ENCODE data around the gene TLK1.

- no peak for TF ChIP-seq POLR2A (IDR thresholded peaks at IDR 0.05; ENCODE audit: low read depth, low read length)
- TF ChIP-seq RFX5 (IDR thresholded peaks at IDR 0.05; ENCODE audit: low read depth, low read length): no peak
- TF ChIP-seq CTCF (conservative IDR thresholded peaks at IDR 0.05; ENCODE audit: low read depth, low read length): no peak
- TF ChIP-seq MAFK (IDR thresholded peaks at IDR 0.05; ENCODE audit: low read depth, low read length): no peak
- no peak for TF ChIP-seq USF2 (IDR thresholded peaks at IDR 0.05; ENCODE audit: low read depth, low read length)
- no peak for TF ChIP-seq RAD21 (IDR thresholded peaks at IDR 0.05; ENCODE audit: low read length)
- no peak for TF ChIP-seq NFE2L2 (IDR thresholded peaks at IDR 0.05; ENCODE audit: low read depth, low read length)
- TF ChIP-seq FOS (IDR thresholded peaks at IDR 0.05; ENCODE audit: low read depth, low read length): no peak
- TF ChIP-seq SMC3 (IDR thresholded peaks at IDR 0.05; ENCODE audit: low read depth, low read length): no peak
- TF ChIP-seq RCOR1 (IDR thresholded peaks at IDR 0.05; ENCODE audit: insufficient replicate concordance, low read length): no peak
- TF ChIP-seq ELK1 (IDR thresholded peaks at IDR 0.05; ENCODE audit: borderline replicate concordance, low read depth, low read length): no peak
- no peak for TF ChIP-seq MAZ (IDR thresholded peaks at IDR 0.05; ENCODE audit: borderline replicate concordance, low read depth, low read length)
Measured at GRCh38 chr2:171142398-171142797, 18.3 kb downstream of the TLK1 start.
